Activated naive CD4-positive, alpha-beta T cell treated with anti-CD3 and anti-CD28 coated beads, Interleukin-2, amount 50 U/mL, for 24 hours (primary cell): Measurements from ENCODE around the gene MED14.

Experiments
- H3K27ac Mint-ChIP-seq: one replicate; pipeline ENCODE4 v1.8.0; 2021; ENCODE audit warnings: mild to moderate bottlenecking, mixed read lengths
- H3K27me3 Mint-ChIP-seq: one replicate; pipeline ENCODE4 v1.8.0; 2021; ENCODE audit warnings: mixed read lengths
- H3K36me3 Mint-ChIP-seq: one replicate; pipeline ENCODE4 v1.8.0; 2021; ENCODE audit warnings: mixed read lengths
- H3K4me1 Mint-ChIP-seq: one replicate; pipeline ENCODE4 v1.8.0; 2021; ENCODE audit warnings: mixed read lengths
- H3K4me3 Mint-ChIP-seq: one replicate; pipeline ENCODE4 v1.8.0; 2021; ENCODE audit warnings: mild to moderate bottlenecking, mixed read lengths
- H3K9me3 Mint-ChIP-seq: one replicate; pipeline ENCODE4 v1.8.0; 2021; ENCODE audit warnings: mixed read lengths

Gene MED14

GRCh38 chrX:40653535-40653934, 81.8 kb downstream of the MED14 start:
- H3K27ac Mint-ChIP-seq: no peak overlapping the region

GRCh38 chrX:40652664-40653063, 82.7 kb downstream of the MED14 start:
- no peak overlapping the region for H3K4me3 Mint-ChIP-seq
- no peaks in the 10 kb centered on the region for H3K27me3 Mint-ChIP-seq
- peaks cover 2% of the 10 kb centered on the region for H3K36me3 Mint-ChIP-seq
- no peak overlapping the region for H3K27ac Mint-ChIP-seq
- H3K4me1 Mint-ChIP-seq: peaks cover 4% of the 10 kb centered on the region
- H3K9me3 Mint-ChIP-seq: no peaks in the 10 kb centered on the region

More at GRCh38 chrX:40653535-40653934, 81.8 kb downstream of the MED14 start:
- Mint-ChIP-seq H3K27me3 (no peaks in the 10 kb centered on the region), H3K9me3 (no peaks in the 10 kb centered on the region), H3K4me3 (no peak overlapping the region), H3K36me3 (peaks cover 2% of the 10 kb centered on the region), H3K4me1 (peaks cover 4% of the 10 kb centered on the region)

- no peaks in the 10 kb centered on the region for H3K9me3 Mint-ChIP-seq
- H3K27ac Mint-ChIP-seq: no peak overlapping the region
- H3K4me3 Mint-ChIP-seq: no peak overlapping the region
- H3K4me1 Mint-ChIP-seq: peaks cover 4% of the 10 kb centered on the region
- H3K27me3 Mint-ChIP-seq: no peaks in the 10 kb centered on the region
- peaks cover 2% of the 10 kb centered on the region for H3K36me3 Mint-ChIP-seq
These were observed 83.6 kb downstream of the MED14 start for GRCh38 chrX:40651620-40652223.

GRCh38 chrX:40647307-40648197, 87.8 kb downstream of the MED14 start, which contains the start of gene CXorf38:
Gene CXorf38, minus strand, starts transcription at chrX:40647561. Its CDS starts 41 bp downstream, at chrX:40647520.
- Mint-ChIP-seq H3K36me3 (peaks cover 2% of the 10 kb centered on the region), H3K4me1 (peaks cover 32% of the 10 kb centered on the region), H3K9me3 (no peaks in the 10 kb centered on the region), H3K27me3 (no peaks in the 10 kb centered on the region), H3K27ac (peak within 1 kb of the TSS; percentile 90), H3K4me3 (peak within 1 kb of the TSS; percentile 97)

- Mint-ChIP-seq H3K4me1 (peaks cover 38% of the 10 kb centered on the region), H3K27ac (peak overlapping the region; percentile 90)
These were observed 88.6 kb downstream of the MED14 start for GRCh38 chrX:40646489-40647306.

GRCh38 chrX:40644821-40645358, 90.5 kb downstream of the MED14 start:
- Mint-ChIP-seq H3K9me3 (no peaks in the 10 kb centered on the region), H3K36me3 (peaks cover 2% of the 10 kb centered on the region), H3K4me1 (peaks cover 37% of the 10 kb centered on the region), H3K27me3 (no peaks in the 10 kb centered on the region), H3K4me3 (peak overlapping the region; percentile 87), H3K27ac (peak overlapping the region; percentile 87)

More at GRCh38 chrX:40646489-40647306, 88.6 kb downstream of the MED14 start:
- H3K4me3 Mint-ChIP-seq: peak overlapping the region; percentile 97
- H3K27me3 Mint-ChIP-seq: no peaks in the 10 kb centered on the region
- H3K9me3 Mint-ChIP-seq: no peaks in the 10 kb centered on the region
- H3K36me3 Mint-ChIP-seq: peaks cover 2% of the 10 kb centered on the region

GRCh38 chrX:40644176-40644575, 91.2 kb downstream of the MED14 start:
- Mint-ChIP-seq H3K9me3 (no peaks in the 10 kb centered on the region), H3K4me1 (peaks cover 42% of the 10 kb centered on the region), H3K27ac (peak overlapping the region; percentile 92), H3K36me3 (peaks cover 2% of the 10 kb centered on the region), H3K27me3 (no peaks in the 10 kb centered on the region), H3K4me3 (peak overlapping the region; percentile 87)

GRCh38 chrX:40637687-40638086, 97.7 kb downstream of the MED14 start:
- H3K27ac Mint-ChIP-seq: no peak overlapping the region
- peaks cover 43% of the 10 kb centered on the region for H3K4me1 Mint-ChIP-seq
- peaks cover 12% of the 10 kb centered on the region for H3K36me3 Mint-ChIP-seq
- no peaks in the 10 kb centered on the region for H3K9me3 Mint-ChIP-seq
- no peaks in the 10 kb centered on the region for H3K27me3 Mint-ChIP-seq
- no peak overlapping the region for H3K4me3 Mint-ChIP-seq

GRCh38 chrX:40632199-40632598, 103.1 kb downstream of the MED14 start:
- no peaks in the 10 kb centered on the region for H3K27me3 Mint-ChIP-seq
- H3K9me3 Mint-ChIP-seq: no peaks in the 10 kb centered on the region
- no peak overlapping the region for H3K4me3 Mint-ChIP-seq
- peaks cover 12% of the 10 kb centered on the region for H3K36me3 Mint-ChIP-seq
- H3K4me1 Mint-ChIP-seq: peaks cover 24% of the 10 kb centered on the region
- H3K27ac Mint-ChIP-seq: peak overlapping the region; percentile 52

GRCh38 chrX:40628506-40628905, 106.8 kb downstream of the MED14 start:
- Mint-ChIP-seq H3K27ac (peak overlapping the region; percentile 24), H3K4me3 (no peak overlapping the region), H3K9me3 (no peaks in the 10 kb centered on the region), H3K4me1 (peaks cover 7% of the 10 kb centered on the region), H3K36me3 (peaks cover 2% of the 10 kb centered on the region), H3K27me3 (no peaks in the 10 kb centered on the region)

- Mint-ChIP-seq H3K27me3 (no peaks in the 10 kb centered on the region), H3K9me3 (no peaks in the 10 kb centered on the region), H3K4me3 (no peak overlapping the region), H3K4me1 (no peaks in the 10 kb centered on the region), H3K27ac (no peak overlapping the region), H3K36me3 (no peaks in the 10 kb centered on the region)
These were observed 110.0 kb downstream of the MED14 start for GRCh38 chrX:40625294-40625693.

GRCh38 chrX:40623665-40624064, 111.7 kb downstream of the MED14 start:
- no peaks in the 10 kb centered on the region for H3K27me3 Mint-ChIP-seq
- H3K36me3 Mint-ChIP-seq: no peaks in the 10 kb centered on the region
- no peaks in the 10 kb centered on the region for H3K9me3 Mint-ChIP-seq
- H3K4me1 Mint-ChIP-seq: no peaks in the 10 kb centered on the region
- no peak overlapping the region for H3K4me3 Mint-ChIP-seq
- no peak overlapping the region for H3K27ac Mint-ChIP-seq

- Mint-ChIP-seq H3K36me3 (no peaks in the 10 kb centered on the region), H3K4me3 (no peak within 1 kb of the TSS), H3K27ac (no peak within 1 kb of the TSS), H3K27me3 (no peaks in the 10 kb centered on the region), H3K9me3 (no peaks in the 10 kb centered on the region), H3K4me1 (no peaks in the 10 kb centered on the region)
These were observed 112.2 kb downstream of the MED14 start, which contains the start of gene MPC1L for GRCh38 chrX:40623139-40623536. Gene MPC1L, plus strand, starts transcription at chrX:40623428. Its CDS starts 138 bp downstream, at chrX:40623566.

- Mint-ChIP-seq H3K9me3 (no peaks in the 10 kb centered on the region), H3K27me3 (no peaks in the 10 kb centered on the region), H3K36me3 (no peaks in the 10 kb centered on the region), H3K4me1 (no peaks in the 10 kb centered on the region), H3K4me3 (no peak overlapping the region), H3K27ac (no peak overlapping the region)
These were observed 112.7 kb downstream of the MED14 start for GRCh38 chrX:40622479-40623138.

GRCh38 chrX:40617566-40617965, 117.8 kb downstream of the MED14 start:
- Mint-ChIP-seq H3K27ac (no peak overlapping the region), H3K9me3 (no peaks in the 10 kb centered on the region), H3K27me3 (no peaks in the 10 kb centered on the region), H3K4me3 (no peak overlapping the region), H3K4me1 (no peaks in the 10 kb centered on the region), H3K36me3 (no peaks in the 10 kb centered on the region)
